Measurements from ENCODE around the gene CCDC47. TPM values are rescaled to one million over a fixed set of nuclear protein-coding genes. Genes with fewer than 3 reads are reported as not detected.
A peak's percentile ranks its signal among the peaks of the same experiment; 100 is the strongest.
"Not testable (repeated sequence)": the region's sequence is repeated elsewhere in the genome, so short reads cannot be mapped to it uniquely, and the experiment has no call there.

Gene CCDC47
- total RNA-seq, 5 donors from 2014 or later (not counting 1 experiment from before 2014, with no cell fraction given) = 25.4 to 37.0 (median 33.0) TPM

DNA sequence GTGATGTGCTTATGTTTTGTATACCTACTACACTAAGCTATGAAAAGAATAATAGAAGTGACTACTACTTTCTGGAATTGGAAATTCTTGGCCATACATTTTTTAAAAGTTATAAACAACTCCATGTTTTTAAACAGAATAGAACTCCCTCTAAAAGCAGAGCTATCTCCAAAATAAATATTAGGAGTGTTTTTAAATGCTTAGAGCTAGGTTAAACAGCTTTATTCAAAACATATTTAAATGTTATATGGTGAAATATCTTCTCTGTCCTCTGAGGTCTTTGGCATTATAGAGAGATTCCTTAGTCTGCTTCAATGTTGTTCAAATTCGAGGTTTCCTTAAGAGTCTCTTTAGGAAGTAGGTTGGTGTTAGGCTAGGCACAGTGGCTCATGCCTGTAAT lies 30.9 kb upstream of the CCDC47 start:
- Histone ChIP-seq H3K9me3 (no peaks in the 10 kb centered on the region), H3K27me3 (replicated peaks in 1 of 2; ENCODE audit: control insufficient read depth in 2 of 2, extremely low read depth in 1 of 2, insufficient read depth in 2 of 2, low read length in 1 of 2) (no peaks in the 10 kb centered on the region), H3K4me1 (ENCODE audit: control insufficient read depth in 1 of 2, extremely low read depth in 1 of 2, insufficient read depth in 2 of 2, low read length in 2 of 2) (no peaks in the 10 kb centered on the region), H3K4me3 (ENCODE audit: control insufficient read depth in 1 of 2, extremely low read depth in 1 of 2, low read length in 1 of 2) (no peak overlapping the region), H3K36me3 (ENCODE audit: control insufficient read depth in 2 of 2, extremely low read depth in 1 of 2, insufficient read depth in 1 of 2, low read length in 1 of 2) (peaks cover 10 to 85% of the 10 kb centered on the region in 2 donors), H3K27ac (ENCODE audit: low read length) (no peak overlapping the region)
- Mint-ChIP-seq H3K4me1 (peaks cover 0 to 2% (median 0%) of the 10 kb centered on the region in 3 donors), H3K27ac (peak overlapping the region; percentile 37 to 46), H3K9me3 (no peaks in the 10 kb centered on the region), H3K36me3 (peaks cover 58% of the 10 kb centered on the region), H3K27me3 (no peaks in the 10 kb centered on the region), H3K4me3 (no peak overlapping the region)
- ChIA-PET CTCF (interaction anchor here in 1 of 2 donors (0.6 to 1.6 kb wide), 6 partner anchors 10 to 187 kb away, joined by 3 to 6 read pairs (median 3); partner anchors contain the start of genes CCDC47 and DDX42), POLR2A (interaction anchor here in 1 of 2 donors (0.5 kb wide), 1 partner anchor 14 kb away, joined by 3 read pairs; no protein-coding TSS in a partner anchor)
- 82% methylated on average over 1 of the region's 1 CpG for WGBS (ENCODE audit: insufficient coverage)
- DNase-seq (no peak), ATAC-seq (replicated peaks in 1 of 4) (no peak)

DNA sequence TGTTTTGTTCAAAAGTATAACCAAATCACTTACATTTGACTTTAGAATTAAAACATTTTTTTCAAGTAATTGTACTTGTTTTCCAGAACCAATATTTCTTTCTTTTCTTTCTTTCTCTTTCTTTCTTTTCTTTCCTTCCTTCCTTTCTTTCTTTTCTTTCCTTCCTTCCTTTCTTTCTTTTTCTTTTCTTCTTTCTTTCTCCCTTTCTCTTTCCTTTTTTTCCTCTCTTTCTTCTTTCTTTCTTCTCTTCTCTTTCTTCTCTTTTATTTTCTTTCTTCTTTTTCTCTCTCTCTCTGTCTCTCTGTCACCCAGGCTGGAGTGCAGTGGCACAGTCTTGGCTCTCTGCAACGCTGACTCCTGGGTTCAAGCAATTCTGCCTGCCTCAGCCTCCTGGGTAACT lies 27.4 kb upstream of the CCDC47 start:
- Histone ChIP-seq H3K4me1 (ENCODE audit: control insufficient read depth in 1 of 2, extremely low read depth in 1 of 2, insufficient read depth in 2 of 2, low read length in 2 of 2) (no peaks in the 10 kb centered on the region), H3K9me3 (no peaks in the 10 kb centered on the region), H3K4me3 (ENCODE audit: control insufficient read depth in 1 of 2, extremely low read depth in 1 of 2, low read length in 1 of 2) (no peak overlapping the region), H3K27ac (ENCODE audit: low read length) (no peak overlapping the region), H3K27me3 (replicated peaks in 1 of 2; ENCODE audit: control insufficient read depth in 2 of 2, extremely low read depth in 1 of 2, insufficient read depth in 2 of 2, low read length in 1 of 2) (no peaks in the 10 kb centered on the region), H3K36me3 (ENCODE audit: control insufficient read depth in 2 of 2, extremely low read depth in 1 of 2, insufficient read depth in 1 of 2, low read length in 1 of 2) (peaks cover 19 to 90% of the 10 kb centered on the region in 2 donors)
- H3K4me1 Mint-ChIP-seq = peaks cover 0 to 2% (median 0%) of the 10 kb centered on the region in 3 donors
- H3K36me3 Mint-ChIP-seq = peaks cover 48% of the 10 kb centered on the region
- WGBS (ENCODE audit: insufficient coverage) = no CpG with 5 or more reads among the region's 1 CpG
- CTCF ChIA-PET = interaction anchor here (0.6 kb wide), 2 partner anchors 168 to 372 kb away, joined by 3 to 4 read pairs; no protein-coding TSS in a partner anchor
- no peak for DNase-seq
- no peak overlapping the region for H3K4me3 Mint-ChIP-seq
- no peaks in the 10 kb centered on the region for H3K27me3 Mint-ChIP-seq
- no peaks in the 10 kb centered on the region for H3K9me3 Mint-ChIP-seq
- no peak for ATAC-seq (replicated peaks in 1 of 4)
- peak overlapping the region in 1 of 2 donors; percentile 77 for H3K27ac Mint-ChIP-seq
- POLR2A ChIA-PET = interaction anchor here in 1 of 2 donors (0.7 kb wide), 1 partner anchor 11 kb away, joined by 3 read pairs; no protein-coding TSS in a partner anchor

DNA sequence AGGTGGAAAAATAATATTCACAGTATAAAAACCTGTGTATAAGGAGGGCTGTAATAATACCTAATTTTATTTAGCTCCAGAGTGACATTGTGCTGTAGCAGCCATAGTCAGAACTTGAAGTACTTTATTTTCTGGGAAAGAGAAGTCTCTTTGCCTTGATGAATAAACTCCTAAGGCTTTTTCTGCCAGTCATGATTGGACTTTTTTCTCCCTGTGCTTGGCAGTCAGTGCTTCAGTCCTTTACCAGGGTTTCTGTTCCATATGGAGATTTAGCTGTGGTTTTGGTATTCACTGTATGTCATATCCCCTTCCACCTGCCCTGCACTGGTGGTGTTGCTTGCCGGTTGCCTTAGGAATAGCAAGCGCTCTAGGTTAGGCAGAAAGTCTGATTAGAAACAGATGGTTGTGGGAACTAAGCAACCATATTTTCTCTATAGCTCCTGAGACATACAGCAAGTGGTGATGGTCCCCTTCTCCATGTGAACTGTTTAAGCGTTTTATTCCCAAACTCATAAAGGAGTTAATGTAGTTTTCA lies 25.2 kb upstream of the CCDC47 start:
- ATAC-seq (replicated peaks in 1 of 4) = no peak
- no peaks in the 10 kb centered on the region for H3K4me1 Mint-ChIP-seq
- no peaks in the 10 kb centered on the region for H3K27me3 ChIP-seq (replicated peaks in 1 of 2; ENCODE audit: control insufficient read depth in 2 of 2, extremely low read depth in 1 of 2, insufficient read depth in 2 of 2, low read length in 1 of 2)
- POLR2A ChIA-PET = no interaction called here
- peaks cover 14 to 91% of the 10 kb centered on the region in 2 donors for H3K36me3 ChIP-seq (ENCODE audit: control insufficient read depth in 2 of 2, extremely low read depth in 1 of 2, insufficient read depth in 1 of 2, low read length in 1 of 2)
- CTCF ChIA-PET = no interaction called here
- no peaks in the 10 kb centered on the region for H3K27me3 Mint-ChIP-seq
- no peak overlapping the region for H3K27ac ChIP-seq (ENCODE audit: low read length)
- peaks cover 53% of the 10 kb centered on the region for H3K36me3 Mint-ChIP-seq
- H3K9me3 Mint-ChIP-seq = no peaks in the 10 kb centered on the region
- H3K4me1 ChIP-seq (ENCODE audit: control insufficient read depth in 1 of 2, extremely low read depth in 1 of 2, insufficient read depth in 2 of 2, low read length in 2 of 2) = no peaks in the 10 kb centered on the region
- DNase-seq = no peak
- H3K9me3 ChIP-seq = no peaks in the 10 kb centered on the region
- H3K27ac Mint-ChIP-seq = no peak overlapping the region
- no peak overlapping the region for H3K4me3 Mint-ChIP-seq
- WGBS (ENCODE audit: insufficient coverage) = no CpG with 5 or more reads among the region's 3 CpGs
- H3K4me3 ChIP-seq (ENCODE audit: control insufficient read depth in 1 of 2, extremely low read depth in 1 of 2, low read length in 1 of 2) = no peak overlapping the region

DNA sequence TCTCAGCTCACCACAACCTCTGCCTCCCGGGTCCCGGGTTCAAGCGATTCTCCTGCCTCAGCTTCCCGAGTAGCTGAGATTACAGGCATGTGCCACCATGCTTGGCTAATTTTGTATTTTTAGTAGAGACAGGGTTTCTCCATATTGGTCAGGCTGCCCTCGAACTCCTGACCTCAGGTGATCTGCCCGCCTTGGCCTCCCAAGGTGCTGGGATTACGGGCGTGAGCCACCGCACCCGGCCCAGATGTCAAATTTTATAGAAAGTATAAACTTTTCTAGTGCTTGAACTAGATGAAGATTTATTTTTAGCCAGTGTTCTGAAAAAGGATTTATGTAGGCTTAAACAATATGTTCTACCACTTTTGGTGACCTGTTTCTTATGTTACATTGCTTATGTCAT lies 23.0 kb upstream of the CCDC47 start:
- ATAC-seq (replicated peaks in 1 of 4); POLR2A ChIA-PET; H3K4me1 Mint-ChIP-seq; H3K4me1 ChIP-seq (ENCODE audit: control insufficient read depth in 1 of 2, extremely low read depth in 1 of 2, insufficient read depth in 2 of 2, low read length in 2 of 2); H3K4me3 ChIP-seq (ENCODE audit: control insufficient read depth in 1 of 2, extremely low read depth in 1 of 2, low read length in 1 of 2); CTCF ChIA-PET; H3K4me3 Mint-ChIP-seq; H3K27ac ChIP-seq (ENCODE audit: low read length); H3K9me3 Mint-ChIP-seq; DNase-seq; H3K27ac Mint-ChIP-seq; H3K9me3 ChIP-seq; H3K27me3 ChIP-seq (replicated peaks in 1 of 2; ENCODE audit: control insufficient read depth in 2 of 2, extremely low read depth in 1 of 2, insufficient read depth in 2 of 2, low read length in 1 of 2); H3K27me3 Mint-ChIP-seq: not testable (repeated sequence)
- peaks cover 19 to 90% of the 10 kb centered on the region in 2 donors for H3K36me3 ChIP-seq (ENCODE audit: control insufficient read depth in 2 of 2, extremely low read depth in 1 of 2, insufficient read depth in 1 of 2, low read length in 1 of 2)
- peaks cover 60% of the 10 kb centered on the region for H3K36me3 Mint-ChIP-seq
- 100% methylated on average over 1 of the region's 10 CpGs for WGBS (ENCODE audit: insufficient coverage)

DNA sequence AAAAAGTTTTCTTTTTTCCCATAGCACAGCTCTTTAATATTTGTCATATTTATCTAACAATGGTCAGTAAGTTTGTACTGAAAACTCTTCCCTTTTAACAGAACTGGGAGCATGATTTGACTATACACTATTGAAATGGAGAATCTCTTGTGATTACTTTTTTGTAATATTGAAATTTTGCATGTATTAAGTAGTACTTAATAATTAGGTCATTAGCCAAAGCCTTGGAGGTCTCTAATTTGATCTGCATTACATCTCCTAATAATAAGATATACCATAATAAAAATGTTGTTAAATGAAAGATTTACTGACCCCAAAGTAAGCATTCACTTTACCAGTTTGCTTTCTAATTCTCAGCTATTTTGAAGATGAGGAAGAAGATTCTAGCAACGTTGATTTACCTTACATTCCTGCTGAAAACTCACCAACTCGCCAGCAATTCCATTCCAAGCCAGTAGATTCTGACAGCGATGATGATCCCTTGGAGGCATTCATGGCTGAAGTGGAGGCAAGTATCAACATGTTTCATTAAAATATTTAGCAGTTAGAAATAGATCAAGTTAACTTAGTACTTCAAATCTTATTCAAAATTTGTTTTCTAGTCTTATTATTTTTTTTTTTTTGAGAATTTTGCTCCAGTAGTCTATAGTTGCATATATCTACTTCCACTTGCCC lies 18.8 kb upstream of the CCDC47 start:
- H3K36me3 ChIP-seq (ENCODE audit: control insufficient read depth in 2 of 2, extremely low read depth in 1 of 2, insufficient read depth in 1 of 2, low read length in 1 of 2) = peaks cover 18 to 83% of the 10 kb centered on the region in 2 donors
- no peaks in the 10 kb centered on the region for H3K9me3 ChIP-seq
- no peak overlapping the region for H3K4me3 Mint-ChIP-seq
- H3K27me3 ChIP-seq (replicated peaks in 1 of 2; ENCODE audit: control insufficient read depth in 2 of 2, extremely low read depth in 1 of 2, insufficient read depth in 2 of 2, low read length in 1 of 2) = no peaks in the 10 kb centered on the region
- H3K36me3 Mint-ChIP-seq = peaks cover 41% of the 10 kb centered on the region
- no peak overlapping the region for H3K4me3 ChIP-seq (ENCODE audit: control insufficient read depth in 1 of 2, extremely low read depth in 1 of 2, low read length in 1 of 2)
- ATAC-seq (replicated peaks in 1 of 4) (no peak), DNase-seq (no peak)
- no peaks in the 10 kb centered on the region for H3K27me3 Mint-ChIP-seq
- no peaks in the 10 kb centered on the region for H3K9me3 Mint-ChIP-seq
- CTCF ChIA-PET = no interaction called here
- WGBS (ENCODE audit: insufficient coverage) = no CpG with 5 or more reads among the region's 3 CpGs
- no peak overlapping the region for H3K27ac ChIP-seq (ENCODE audit: low read length)
- H3K4me1 Mint-ChIP-seq = peaks cover 0 to 4% (median 2%) of the 10 kb centered on the region in 3 donors
- no peaks in the 10 kb centered on the region for H3K4me1 ChIP-seq (ENCODE audit: control insufficient read depth in 1 of 2, extremely low read depth in 1 of 2, insufficient read depth in 2 of 2, low read length in 2 of 2)
- POLR2A ChIA-PET = interaction anchor here (0.6 kb wide), 2 partner anchors 22 to 39 kb away, joined by 3 to 5 read pairs; no protein-coding TSS in a partner anchor
- H3K27ac Mint-ChIP-seq = no peak overlapping the region

DNA sequence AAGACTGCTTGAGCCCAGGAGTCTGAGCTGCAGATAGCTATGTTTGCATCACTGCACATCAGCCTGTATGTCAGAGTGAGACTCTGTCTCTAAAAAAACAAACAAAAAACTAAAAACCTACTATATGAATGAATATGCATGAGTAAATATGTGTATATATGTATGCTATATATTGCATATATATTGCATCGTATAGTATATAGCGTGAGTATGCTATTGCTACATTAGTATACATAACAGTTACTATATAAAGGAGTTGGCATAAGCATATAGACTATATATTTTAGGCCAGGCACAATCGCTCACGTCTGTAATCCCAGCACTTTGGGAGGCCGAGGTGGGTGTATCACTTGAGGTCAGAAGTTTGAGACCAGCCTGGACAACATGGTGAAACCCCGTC lies 16.7 kb upstream of the CCDC47 start:
- no peaks in the 10 kb centered on the region for H3K9me3 Mint-ChIP-seq
- no peak overlapping the region for H3K27ac ChIP-seq (ENCODE audit: low read length)
- ChIA-PET POLR2A (interaction anchor here in 1 of 2 donors (0.6 kb wide), 1 partner anchor 10 kb away, joined by 3 read pairs; no protein-coding TSS in a partner anchor), CTCF (no interaction called here)
- no peaks in the 10 kb centered on the region for H3K4me1 ChIP-seq (ENCODE audit: control insufficient read depth in 1 of 2, extremely low read depth in 1 of 2, insufficient read depth in 2 of 2, low read length in 2 of 2)
- DNase-seq (no peak), ATAC-seq (replicated peaks in 1 of 4) (no peak)
- no peak overlapping the region for H3K27ac Mint-ChIP-seq
- H3K36me3 ChIP-seq (ENCODE audit: control insufficient read depth in 2 of 2, extremely low read depth in 1 of 2, insufficient read depth in 1 of 2, low read length in 1 of 2) = peaks cover 16 to 66% of the 10 kb centered on the region in 2 donors
- no peaks in the 10 kb centered on the region for H3K27me3 ChIP-seq (replicated peaks in 1 of 2; ENCODE audit: control insufficient read depth in 2 of 2, extremely low read depth in 1 of 2, insufficient read depth in 2 of 2, low read length in 1 of 2)
- H3K9me3 ChIP-seq = no peaks in the 10 kb centered on the region
- WGBS (ENCODE audit: insufficient coverage) = 89% methylated on average over 3 of the region's 6 CpGs
- no peak overlapping the region for H3K4me3 Mint-ChIP-seq
- no peaks in the 10 kb centered on the region for H3K27me3 Mint-ChIP-seq
- peaks cover 0 to 8% (median 6%) of the 10 kb centered on the region in 3 donors for H3K4me1 Mint-ChIP-seq
- peaks cover 32% of the 10 kb centered on the region for H3K36me3 Mint-ChIP-seq
- no peak overlapping the region for H3K4me3 ChIP-seq (ENCODE audit: control insufficient read depth in 1 of 2, extremely low read depth in 1 of 2, low read length in 1 of 2)
